ENCODE results near the gene WSB1. TPM values are rescaled to one million over a fixed set of nuclear protein-coding genes. Genes with fewer than 3 reads are reported as not detected.
A peak's percentile ranks its signal among the peaks of the same experiment; 100 is the strongest.

Gene WSB1
- total and polyA plus RNA-seq, 9 of the 15 experiments (the other 6 are each of a cell fraction or from before 2014, with no cell fraction given), result 22.8 to 229 (median 81.1) TPM

DNA sequence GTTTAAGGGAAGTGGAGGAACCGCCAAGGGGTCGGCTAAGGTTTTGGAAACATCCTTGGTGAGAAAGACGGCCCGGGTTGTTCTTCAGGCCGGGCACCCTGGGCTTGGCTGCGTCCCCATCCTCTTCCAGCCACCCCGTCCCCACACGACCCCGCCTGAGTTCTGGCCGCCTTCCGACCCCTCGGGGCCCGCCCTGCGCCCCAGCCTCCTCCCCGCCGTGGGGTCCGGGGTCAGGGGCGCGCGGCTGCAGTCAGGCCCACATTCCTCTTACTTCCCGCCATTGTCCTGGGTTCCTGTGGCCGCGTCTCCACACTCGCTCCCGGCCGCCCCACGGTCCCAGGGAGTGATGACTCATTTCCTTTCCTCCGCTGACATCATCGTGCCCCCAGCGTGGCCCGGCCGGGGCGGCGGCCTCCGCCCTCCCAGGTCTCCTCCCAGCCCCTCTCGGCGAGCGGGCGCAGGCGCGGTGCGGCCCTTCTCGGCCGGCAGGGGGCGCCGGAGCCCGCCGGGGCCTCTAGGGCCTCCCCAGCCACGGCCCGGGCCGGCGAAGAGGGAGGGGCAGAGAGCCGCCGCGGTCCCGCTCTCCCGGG, 59.6 kb downstream of the WSB1 start (continued):
- TF ChIP-seq ZNF79 (CRISPR knock-in tag; IDR thresholded peaks at IDR 0.05; ENCODE audit: low read depth), result no peak
- no peak for TF ChIP-seq IRF2 (CRISPR knock-in tag; IDR thresholded peaks at IDR 0.05)
- TF ChIP-seq CHD2 (IDR thresholded peaks at IDR 0.05; ENCODE audit: low read depth, low read length), result no peak; the same call in 1 of the 2 replicates
- no peak for TF ChIP-seq ZNF324 (CRISPR knock-in tag; IDR thresholded peaks at IDR 0.05)
- TF ChIP-seq ELF4 (CRISPR knock-in tag; IDR thresholded peaks at IDR 0.05), result peak; percentile 69; the same call in 1 of the 2 replicates
- peak; percentile 92 for TF ChIP-seq MYC (IDR thresholded peaks at IDR 0.05; ENCODE audit: low read depth, low read length)
- TF ChIP-seq MYC (CRISPR knock-in tag; IDR thresholded peaks at IDR 0.05; ENCODE audit: borderline replicate concordance, low read depth), result peak; percentile 68
- peak; percentile 69 for TF ChIP-seq TAF7 (tag; IDR thresholded peaks at IDR 0.05)
- peak; percentile 92 for TF ChIP-seq CTBP1 (IDR thresholded peaks at IDR 0.05; ENCODE audit: borderline replicate concordance)
- no peak for TF ChIP-seq RBM39 (optimal IDR thresholded peaks at IDR 0.05; ENCODE audit: low read depth, low read length)
- TF ChIP-seq EP300 (IDR thresholded peaks at IDR 0.05; ENCODE audit: low read length), result peak; percentile 81
- peak; percentile 92 for TF ChIP-seq TAF9B (IDR thresholded peaks at IDR 0.05; ENCODE audit: partially characterized antibody)
- TF ChIP-seq ZKSCAN8 (CRISPR knock-in tag; IDR thresholded peaks at IDR 0.05), result no peak
- TF ChIP-seq, protein P1, sequence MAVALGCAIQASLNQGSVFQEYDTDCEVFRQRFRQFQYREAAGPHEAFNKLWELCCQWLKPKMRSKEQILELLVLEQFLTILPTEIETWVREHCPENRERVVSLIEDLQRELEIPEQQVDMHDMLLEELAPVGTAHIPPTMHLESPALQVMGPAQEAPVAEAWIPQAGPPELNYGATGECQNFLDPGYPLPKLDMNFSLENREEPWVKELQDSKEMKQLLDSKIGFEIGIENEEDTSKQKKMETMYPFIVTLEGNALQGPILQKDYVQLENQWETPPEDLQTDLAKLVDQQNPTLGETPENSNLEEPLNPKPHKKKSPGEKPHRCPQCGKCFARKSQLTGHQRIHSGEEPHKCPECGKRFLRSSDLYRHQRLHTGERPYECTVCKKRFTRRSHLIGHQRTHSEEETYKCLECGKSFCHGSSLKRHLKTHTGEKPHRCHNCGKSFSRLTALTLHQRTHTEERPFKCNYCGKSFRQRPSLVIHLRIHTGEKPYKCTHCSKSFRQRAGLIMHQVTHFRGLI (CRISPR knock-in tag; IDR thresholded peaks at IDR 0.05), result no peak
- TF ChIP-seq ZNF717 (CRISPR knock-in tag; IDR thresholded peaks at IDR 0.05), result no peak
- TF ChIP-seq, protein P2, sequence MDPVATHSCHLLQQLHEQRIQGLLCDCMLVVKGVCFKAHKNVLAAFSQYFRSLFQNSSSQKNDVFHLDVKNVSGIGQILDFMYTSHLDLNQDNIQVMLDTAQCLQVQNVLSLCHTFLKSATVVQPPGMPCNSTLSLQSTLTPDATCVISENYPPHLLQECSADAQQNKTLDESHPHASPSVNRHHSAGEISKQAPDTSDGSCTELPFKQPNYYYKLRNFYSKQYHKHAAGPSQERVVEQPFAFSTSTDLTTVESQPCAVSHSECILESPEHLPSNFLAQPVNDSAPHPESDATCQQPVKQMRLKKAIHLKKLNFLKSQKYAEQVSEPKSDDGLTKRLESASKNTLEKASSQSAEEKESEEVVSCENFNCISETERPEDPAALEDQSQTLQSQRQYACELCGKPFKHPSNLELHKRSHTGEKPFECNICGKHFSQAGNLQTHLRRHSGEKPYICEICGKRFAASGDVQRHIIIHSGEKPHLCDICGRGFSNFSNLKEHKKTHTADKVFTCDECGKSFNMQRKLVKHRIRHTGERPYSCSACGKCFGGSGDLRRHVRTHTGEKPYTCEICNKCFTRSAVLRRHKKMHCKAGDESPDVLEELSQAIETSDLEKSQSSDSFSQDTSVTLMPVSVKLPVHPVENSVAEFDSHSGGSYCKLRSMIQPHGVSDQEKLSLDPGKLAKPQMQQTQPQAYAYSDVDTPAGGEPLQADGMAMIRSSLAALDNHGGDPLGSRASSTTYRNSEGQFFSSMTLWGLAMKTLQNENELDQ (CRISPR knock-in tag; IDR thresholded peaks at IDR 0.05; ENCODE audit: borderline replicate concordance), result no peak
- TF ChIP-seq MAFG (tag; conservative IDR thresholded peaks at IDR 0.05), result no peak; the same call in 1 of the 2 replicates
- TF ChIP-seq ETV6 (IDR thresholded peaks at IDR 0.05; ENCODE audit: borderline replicate concordance in 1 of 2, low read depth in 2 of 2, low read length in 1 of 2), result no peak
- no peak for TF ChIP-seq ETV6 (CRISPR knock-in tag; IDR thresholded peaks at IDR 0.05; ENCODE audit: borderline replicate concordance)
- TF ChIP-seq, protein P3, sequence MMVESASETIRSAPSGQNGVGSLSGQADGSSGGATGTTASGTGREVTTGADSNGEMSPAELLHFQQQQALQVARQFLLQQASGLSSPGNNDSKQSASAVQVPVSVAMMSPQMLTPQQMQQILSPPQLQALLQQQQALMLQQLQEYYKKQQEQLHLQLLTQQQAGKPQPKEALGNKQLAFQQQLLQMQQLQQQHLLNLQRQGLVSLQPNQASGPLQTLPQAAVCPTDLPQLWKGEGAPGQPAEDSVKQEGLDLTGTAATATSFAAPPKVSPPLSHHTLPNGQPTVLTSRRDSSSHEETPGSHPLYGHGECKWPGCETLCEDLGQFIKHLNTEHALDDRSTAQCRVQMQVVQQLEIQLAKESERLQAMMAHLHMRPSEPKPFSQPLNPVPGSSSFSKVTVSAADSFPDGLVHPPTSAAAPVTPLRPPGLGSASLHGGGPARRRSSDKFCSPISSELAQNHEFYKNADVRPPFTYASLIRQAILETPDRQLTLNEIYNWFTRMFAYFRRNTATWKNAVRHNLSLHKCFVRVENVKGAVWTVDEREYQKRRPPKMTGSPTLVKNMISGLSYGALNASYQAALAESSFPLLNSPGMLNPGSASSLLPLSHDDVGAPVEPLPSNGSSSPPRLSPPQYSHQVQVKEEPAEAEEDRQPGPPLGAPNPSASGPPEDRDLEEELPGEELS (CRISPR knock-in tag; IDR thresholded peaks at IDR 0.05; ENCODE audit: borderline replicate concordance), result no peak
- TF ChIP-seq ZNF408 (CRISPR knock-in tag; IDR thresholded peaks at IDR 0.05; ENCODE audit: low read depth), result no peak
